ENCODE results near the gene MMP8.

DNA sequence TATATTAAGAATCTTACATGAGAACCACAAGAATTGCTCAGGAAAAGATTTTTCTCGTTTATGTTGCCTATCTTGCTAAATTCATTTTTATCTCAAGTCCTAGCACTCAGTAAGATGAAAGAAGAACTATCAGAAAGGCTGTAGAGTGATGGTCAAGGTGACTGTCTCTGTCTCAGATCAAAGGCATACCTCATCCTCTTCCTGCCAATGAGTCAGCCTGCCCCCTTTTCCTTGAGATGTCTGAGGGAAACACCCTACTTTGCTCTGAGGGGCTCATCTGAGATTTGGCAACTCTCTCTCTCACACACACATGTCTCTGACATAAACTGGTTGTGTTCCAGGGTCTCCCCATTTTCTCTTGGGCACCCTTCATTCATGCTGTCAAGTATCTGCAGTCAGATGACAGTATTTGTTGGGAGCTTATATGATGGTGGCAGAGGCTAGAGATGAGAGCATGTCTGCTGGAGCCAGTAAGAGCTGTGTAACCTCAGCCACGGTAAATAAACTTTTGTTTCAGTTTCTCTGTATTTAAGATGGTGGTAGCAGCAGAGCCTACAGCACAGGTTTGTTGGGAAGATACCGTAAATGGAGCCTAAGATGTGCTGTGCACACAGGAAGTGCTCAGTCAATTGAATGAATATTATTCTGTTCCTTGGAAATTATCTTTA is 20.8 kb downstream of the MMP8 start:
- TF ChIP-seq, protein P1, sequence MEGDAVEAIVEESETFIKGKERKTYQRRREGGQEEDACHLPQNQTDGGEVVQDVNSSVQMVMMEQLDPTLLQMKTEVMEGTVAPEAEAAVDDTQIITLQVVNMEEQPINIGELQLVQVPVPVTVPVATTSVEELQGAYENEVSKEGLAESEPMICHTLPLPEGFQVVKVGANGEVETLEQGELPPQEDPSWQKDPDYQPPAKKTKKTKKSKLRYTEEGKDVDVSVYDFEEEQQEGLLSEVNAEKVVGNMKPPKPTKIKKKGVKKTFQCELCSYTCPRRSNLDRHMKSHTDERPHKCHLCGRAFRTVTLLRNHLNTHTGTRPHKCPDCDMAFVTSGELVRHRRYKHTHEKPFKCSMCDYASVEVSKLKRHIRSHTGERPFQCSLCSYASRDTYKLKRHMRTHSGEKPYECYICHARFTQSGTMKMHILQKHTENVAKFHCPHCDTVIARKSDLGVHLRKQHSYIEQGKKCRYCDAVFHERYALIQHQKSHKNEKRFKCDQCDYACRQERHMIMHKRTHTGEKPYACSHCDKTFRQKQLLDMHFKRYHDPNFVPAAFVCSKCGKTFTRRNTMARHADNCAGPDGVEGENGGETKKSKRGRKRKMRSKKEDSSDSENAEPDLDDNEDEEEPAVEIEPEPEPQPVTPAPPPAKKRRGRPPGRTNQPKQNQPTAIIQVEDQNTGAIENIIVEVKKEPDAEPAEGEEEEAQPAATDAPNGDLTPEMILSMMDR (IDR thresholded peaks at IDR 0.05 in 2 of 3, conservative IDR thresholded peaks at IDR 0.05 in 1 of 3; ENCODE audit: control insufficient read depth in 2 of 3, extremely low read depth in 1 of 3, insufficient read depth in 1 of 3, low read depth in 3 of 3, low read length in 3 of 3) = no peak
- TF ChIP-seq HDAC2 (IDR thresholded peaks at IDR 0.05) (no peak), POLR2AphosphoS5 (IDR thresholded peaks at IDR 0.05; ENCODE audit: low read length) (no peak), HCFC1 (IDR thresholded peaks at IDR 0.05; ENCODE audit: low read length) (no peak), CHD2 (IDR thresholded peaks at IDR 0.05; ENCODE audit: borderline replicate concordance, low read depth, low read length) (no peak), CEBPB (IDR thresholded peaks at IDR 0.05; ENCODE audit: borderline replicate concordance in 1 of 2, low read depth in 2 of 2, low read length in 2 of 2) (no peak), TAF1 (IDR thresholded peaks at IDR 0.05; ENCODE audit: borderline replicate concordance, low read depth, low read length) (no peak), SREBF2 (IDR thresholded peaks at IDR 0.05; ENCODE audit: low read length) (no peak)
- TF ChIP-seq, protein P2, sequence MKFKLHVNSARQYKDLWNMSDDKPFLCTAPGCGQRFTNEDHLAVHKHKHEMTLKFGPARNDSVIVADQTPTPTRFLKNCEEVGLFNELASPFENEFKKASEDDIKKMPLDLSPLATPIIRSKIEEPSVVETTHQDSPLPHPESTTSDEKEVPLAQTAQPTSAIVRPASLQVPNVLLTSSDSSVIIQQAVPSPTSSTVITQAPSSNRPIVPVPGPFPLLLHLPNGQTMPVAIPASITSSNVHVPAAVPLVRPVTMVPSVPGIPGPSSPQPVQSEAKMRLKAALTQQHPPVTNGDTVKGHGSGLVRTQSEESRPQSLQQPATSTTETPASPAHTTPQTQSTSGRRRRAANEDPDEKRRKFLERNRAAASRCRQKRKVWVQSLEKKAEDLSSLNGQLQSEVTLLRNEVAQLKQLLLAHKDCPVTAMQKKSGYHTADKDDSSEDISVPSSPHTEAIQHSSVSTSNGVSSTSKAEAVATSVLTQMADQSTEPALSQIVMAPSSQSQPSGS (IDR thresholded peaks at IDR 0.05; ENCODE audit: low read length) = no peak

Data from GM12878 (cell line).